H1 (cell line): ENCODE measurements around the gene ITPR1. TPM values are rescaled to one million over a fixed set of nuclear protein-coding genes. Genes with fewer than 3 reads are reported as not detected.

Experiments used
- SIRT6 ChIP-seq: IDR thresholded peaks from one replicate; pipeline ENCODE4 v1.7.1; 2012; ENCODE audit warnings: low read length, inconsistent platforms
- polyA plus RNA-seq, 7 experiments: library from polyadenylated mRNA; depleted of rRNA in 3 of 7; stranded (reverse) in 5 of 7; unstranded in 2 of 7; fragments of >200 nt in 5 of 7; fragments of 200-250 nt in 2 of 7; gene quantifications; 1 replicate in 5 of 7; 2 replicates in 1 of 7; 4 replicates in 1 of 7; pipeline versions ENCODE4 v1.2.1 to v1.2.3, GENCODE V29; 2011 to 2013; ENCODE audit warnings: missing spikeins in 2 of 7, mixed read lengths in 2 of 7
- total RNA-seq: library from RNA; stranded (reverse); fragmentation: NEBNext Ultra II Directional; extraction: Animal tissue kit (Norgen Biotek cat#: 25700); gene quantifications from 2 replicates; pipeline ENCODE4 v1.2.1, GENCODE V29; 2021
- TF ChIP-seq, protein P1 (sequence below): IDR thresholded peaks from 2 replicates; pipeline ENCODE4 v1.6.1; 2012; ENCODE audit warnings: low read length, inconsistent platforms

Gene ITPR1
- total and polyA plus RNA-seq, 2 of the 8 experiments (the other 6 are each of a cell fraction or from before 2014, with no cell fraction given): 2.5 to 16.3 TPM

DNA sequence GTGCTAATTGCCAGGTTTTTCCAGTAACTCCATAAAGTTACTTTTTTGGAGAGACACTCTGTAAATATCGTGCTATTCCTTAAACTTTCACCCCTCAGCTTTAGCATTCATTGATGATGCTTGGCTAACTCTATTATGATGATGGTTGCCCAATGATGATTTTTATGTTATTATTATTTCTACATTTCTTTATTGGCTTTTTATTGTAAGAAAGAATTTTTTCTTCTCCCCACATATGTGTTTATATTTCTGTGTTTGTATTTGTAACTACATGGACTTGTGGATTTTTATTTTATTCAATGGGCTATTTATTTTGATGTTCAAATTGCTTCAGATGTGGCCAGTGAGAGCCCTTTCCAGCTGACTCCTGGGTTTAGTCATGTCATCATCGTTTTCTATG, 323.6 kb downstream of the ITPR1 start (continued):
- no peak for TF ChIP-seq SIRT6
- TF ChIP-seq, protein P1, sequence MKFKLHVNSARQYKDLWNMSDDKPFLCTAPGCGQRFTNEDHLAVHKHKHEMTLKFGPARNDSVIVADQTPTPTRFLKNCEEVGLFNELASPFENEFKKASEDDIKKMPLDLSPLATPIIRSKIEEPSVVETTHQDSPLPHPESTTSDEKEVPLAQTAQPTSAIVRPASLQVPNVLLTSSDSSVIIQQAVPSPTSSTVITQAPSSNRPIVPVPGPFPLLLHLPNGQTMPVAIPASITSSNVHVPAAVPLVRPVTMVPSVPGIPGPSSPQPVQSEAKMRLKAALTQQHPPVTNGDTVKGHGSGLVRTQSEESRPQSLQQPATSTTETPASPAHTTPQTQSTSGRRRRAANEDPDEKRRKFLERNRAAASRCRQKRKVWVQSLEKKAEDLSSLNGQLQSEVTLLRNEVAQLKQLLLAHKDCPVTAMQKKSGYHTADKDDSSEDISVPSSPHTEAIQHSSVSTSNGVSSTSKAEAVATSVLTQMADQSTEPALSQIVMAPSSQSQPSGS: no peak
